Measurements from ENCODE around the gene ASCC3. TPM values are rescaled to one million over a fixed set of nuclear protein-coding genes. Genes with fewer than 3 reads are reported as not detected.

ASCC3 gene
- total and polyA plus RNA-seq, 2 donors (not counting 3 experiments of a cell fraction or from before 2014, with no cell fraction given): 15.7 to 57.2 TPM

GRCh38 chr6:100809346-100809745 lies 71.8 kb downstream of the ASCC3 start:
- no peaks in the 10 kb centered on the region for H3K27me3 ChIP-seq (ENCODE audit: control insufficient read depth in 2 of 2, insufficient read depth in 2 of 2, low read length in 2 of 2)
- FAIRE-seq (no peak), DNase-seq (ENCODE audit: low read depth, low spot score) (no peak)
- H2AFZ ChIP-seq (ENCODE audit: low read depth, low read length): no peak overlapping the region
- H3K79me2 ChIP-seq (ENCODE audit: control insufficient read depth, insufficient read depth, low read length): peaks cover 37% of the 10 kb centered on the region
- no peak overlapping the region for H3K27ac ChIP-seq (ENCODE audit: insufficient read depth, low read depth, low read length)
- H3K4me3 ChIP-seq (replicated peaks in 1 of 3; ENCODE audit: insufficient read depth in 1 of 3, low read depth in 1 of 3, low read length in 3 of 3): no peak overlapping the region
- no peak overlapping the region for H3K4me2 ChIP-seq (ENCODE audit: insufficient read depth, low read length)
- no peaks in the 10 kb centered on the region for H3K4me1 ChIP-seq (ENCODE audit: control insufficient read depth, extremely low read depth, insufficient read depth, low read length)
- no peaks in the 10 kb centered on the region for H3K36me3 ChIP-seq (ENCODE audit: control insufficient read depth in 2 of 2, extremely low read depth in 1 of 2, insufficient read depth in 2 of 2, low read length in 2 of 2)
- CTCF ChIA-PET: interaction anchor here (1.3 kb wide), 1 partner anchor 23 kb away, joined by 3 read pairs; no protein-coding TSS in a partner anchor
- no peak overlapping the region for H3K9ac ChIP-seq (replicated peaks; ENCODE audit: extremely low read depth, insufficient read depth, low read length)
- TF ChIP-seq POLR2AphosphoS5 (IDR thresholded peaks at IDR 0.05; ENCODE audit: insufficient read depth, low read depth, low read length) (no peak), CTCF (IDR thresholded peaks at IDR 0.05; ENCODE audit: extremely low read depth in 1 of 2, insufficient read depth in 1 of 2, low read depth in 1 of 2, low read length in 2 of 2) (no peak), POLR2A (IDR thresholded peaks at IDR 0.05; ENCODE audit: low read depth, low read length) (no peak), EZH2 (IDR thresholded peaks at IDR 0.05; ENCODE audit: borderline replicate concordance, low read depth, low read length, severe bottlenecking) (no peak), JUN (IDR thresholded peaks at IDR 0.05; ENCODE audit: borderline replicate concordance, insufficient read depth, insufficient read length, low read depth) (no peak), GATA2 (IDR thresholded peaks at IDR 0.05; ENCODE audit: insufficient read depth, insufficient read length, low read depth, low read length) (no peak), MAX (IDR thresholded peaks at IDR 0.05; ENCODE audit: insufficient read depth, insufficient read length) (no peak), MYC (IDR thresholded peaks at IDR 0.05; ENCODE audit: low read depth, low read length) (no peak), FOS (IDR thresholded peaks at IDR 0.05; ENCODE audit: borderline replicate concordance, insufficient read depth, low read length) (no peak)
- H4K20me1 ChIP-seq (replicated peaks; ENCODE audit: control insufficient read depth, extremely low read depth, insufficient read depth, low read length): peaks cover 2% of the 10 kb centered on the region
- no peaks in the 10 kb centered on the region for H3K9me3 ChIP-seq (replicated peaks; ENCODE audit: control insufficient read depth, insufficient read depth, low read length)
- H3K9me1 ChIP-seq (replicated peaks; ENCODE audit: control insufficient read depth, extremely low read depth, insufficient read depth, low read length): no peaks in the 10 kb centered on the region
- dilution Hi-C loops (cut with MboI; ENCODE audit: extremely low pct_ligation_motif_present, low sequenced_read_pairs): no loop called here
- POLR2A ChIA-PET: no interaction called here
- intact Hi-C loops (cut with micrococcal nuclease): no loop called here
- BruUV-seq (replicated peaks): no TSS peak
